K562 (cell line): ENCODE data around the gene ANGEL2. TPM values are rescaled to one million over a fixed set of nuclear protein-coding genes. Genes with fewer than 3 reads are reported as not detected.

Experiments used
- ATAC-seq: fragments of 200-7000 bp; cut with Tn5 transposase; 3 replicates; pipeline ENCODE4 v1.9.1; 2020; ENCODE audit warnings: moderate library complexity
- BruUV-seq: library from RNA; stranded (reverse); fragments of 400-500 nt; replicated peaks from 2 replicates; lab custom pipeline; 2021; lab: Mats Ljungman, UMichigan
- CTCF ChIA-PET: fragments of 300-600 bp; formaldehyde crosslinking; extraction: SDS; loops from one replicate; lab custom pipeline; 2021; ENCODE audit warnings: low intra/inter-chr PET ratio; lab: Yijun Ruan, JAX
- POLR2A ChIA-PET: fragments of 300-600, 350-650 bp; sonication (Branson Sonifier 250); formaldehyde crosslinking; extraction: SDS; loops from one replicate; lab custom pipeline; 2021; ENCODE audit warnings: antibody characterized with exemption, inconsistent platforms; lab: Yijun Ruan, JAX
- DNase-seq, 4 experiments: peaks; one replicate each; pipeline versions ENCODE4 v3.0.0 to v3.0.0-alpha.2; 2011 to 2018; ENCODE audit warnings: low spot score in 3 of 4, mixed read lengths in 3 of 4; ENCODE audit errors: extremely low read depth in 1 of 4
- FAIRE-seq: peaks from 2 replicates; lab custom pipeline; 2011; peaks lifted over from hg19 to GRCh38; lab: Jason Lieb, UNC
- H2AFZ ChIP-seq: 2 replicates; pipeline ENCODE4 v1.6.0; 2011; ENCODE audit warnings: low read depth, low read length, control low read depth, inconsistent platforms
- H3K27ac ChIP-seq: fragments of 200-600 bp; 3 replicates; pipeline ENCODE4 v1.8.0; 2011; ENCODE audit warnings: low read depth, mild to moderate bottlenecking, control low read depth, inconsistent platforms, low read length, moderate library complexity, mixed read lengths; ENCODE audit errors: extremely low read depth
- H3K27me3 ChIP-seq, 2 experiments: fragments of 300-600 bp in 1 of 2; 2 replicates in 1 of 2; 3 replicates in 1 of 2; pipeline versions ENCODE4 v1.6.0 to v1.8.0; 2011; ENCODE audit warnings: inconsistent platforms in 2 of 2, low read length in 2 of 2, mild to moderate bottlenecking in 1 of 2, mixed read lengths in 1 of 2, moderate library complexity in 1 of 2; ENCODE audit not compliant: control insufficient read depth in 2 of 2, insufficient read depth in 2 of 2
- H3K36me3 ChIP-seq: fragments of 300-600 bp; 3 replicates; pipeline ENCODE4 v1.8.0; 2011; ENCODE audit warnings: mild to moderate bottlenecking, low read length, inconsistent platforms; ENCODE audit not compliant: control insufficient read depth, insufficient read depth
- H3K4me1 ChIP-seq, 2 experiments: fragments of 200-600 bp in 1 of 2; replicated peaks in 1 of 2; 2 replicates in 1 of 2; 3 replicates in 1 of 2; pipeline versions ENCODE4 v1.5.1 to v1.8.0; 2011; ENCODE audit warnings: inconsistent platforms in 2 of 2, low read length in 2 of 2, mild to moderate bottlenecking in 1 of 2, mixed read lengths in 1 of 2, moderate library complexity in 1 of 2; ENCODE audit not compliant: control insufficient read depth in 2 of 2, insufficient read depth in 2 of 2
- H3K4me2 ChIP-seq: 2 replicates; pipeline ENCODE4 v1.6.1; 2011; ENCODE audit warnings: low read length, control low read depth, inconsistent platforms, mixed read lengths; ENCODE audit not compliant: insufficient read depth
- H3K4me3 ChIP-seq: fragments of 200-600 bp; sonication (generic), shearing (Covaris generic); 2 replicates; pipeline ENCODE4 v1.5.1; 2016; ENCODE audit warnings: control low read depth, inconsistent platforms
- H3K79me2 ChIP-seq: fragments of 200-600 bp; 3 replicates; pipeline ENCODE4 v1.8.0; 2011; ENCODE audit warnings: low read length, inconsistent platforms; ENCODE audit not compliant: control insufficient read depth, insufficient read depth
- H3K9ac ChIP-seq, 2 experiments: 2 replicates each; pipeline versions ENCODE4 v1.6.0 to v1.6.1; 2011; ENCODE audit warnings: low read depth in 2 of 2, low read length in 2 of 2, control low read depth in 1 of 2, inconsistent platforms in 1 of 2, mild to moderate bottlenecking in 1 of 2, mixed read lengths in 1 of 2; ENCODE audit not compliant: insufficient read depth in 1 of 2
- H3K9me1 ChIP-seq: one replicate; pipeline ENCODE4 v1.6.0; 2011; ENCODE audit warnings: inconsistent platforms, mild to moderate bottlenecking, low read length, moderate library complexity; ENCODE audit not compliant: control insufficient read depth, insufficient read depth
- H3K9me3 ChIP-seq: replicated peaks from 2 replicates; pipeline ENCODE4 v1.5.1; 2011; ENCODE audit warnings: low read depth, low read length, inconsistent platforms; ENCODE audit not compliant: control insufficient read depth, insufficient read depth
- H4K20me1 ChIP-seq: replicated peaks from 2 replicates; pipeline ENCODE4 v1.6.1; 2011; ENCODE audit warnings: low read length, inconsistent platforms, mixed read lengths; ENCODE audit not compliant: control insufficient read depth, insufficient read depth
- CREB1 ChIP-seq, 2 experiments: sonication (generic) in 1 of 2; formaldehyde crosslinking in 1 of 2; IDR thresholded peaks; 2 replicates each; pipeline versions ENCODE4 v1.6.1 to v1.8.0; 2012 to 2022; ENCODE audit warnings: inconsistent platforms in 1 of 2, mild to moderate bottlenecking in 1 of 2, missing genetic modification reagents in 1 of 2, moderate library complexity in 1 of 2
- CREM ChIP-seq: IDR thresholded peaks from 2 replicates; pipeline ENCODE4 v1.6.1; 2014; ENCODE audit warnings: antibody characterized with exemption, low read depth
- DACH1 ChIP-seq: fragments of 450-650 bp; IDR thresholded peaks from 2 replicates; pipeline ENCODE4 v1.6.1; 2018; ENCODE audit not compliant: partially characterized antibody
- DDX20 ChIP-seq: fragments of 450-650 bp; IDR thresholded peaks from 2 replicates; pipeline ENCODE4 v1.6.1; 2016; ENCODE audit warnings: missing genetic modification characterization, low read depth, mild to moderate bottlenecking, missing compliant biosample characterization, moderate library complexity
- ERF ChIP-seq: fragments of 450-650 bp; formaldehyde crosslinking; IDR thresholded peaks from 2 replicates; pipeline ENCODE4 v1.4.0; 2020; ENCODE audit warnings: mild to moderate bottlenecking, mixed read lengths
- GABPB2 ChIP-seq: fragments of 250-450 bp; sonication (Bioruptor Pico); conservative IDR thresholded peaks from 2 replicates; pipeline ENCODE4 v1.5.1; 2021; ENCODE audit warnings: mild to moderate bottlenecking
- HCFC1 ChIP-seq: IDR thresholded peaks from 2 replicates; pipeline ENCODE4 v1.6.1; 2012; ENCODE audit warnings: low read depth, low read length, improper control_type of control experiment
- HEY1 ChIP-seq: fragments of 250-450 bp; sonication (Bioruptor Pico); IDR thresholded peaks from 2 replicates; pipeline ENCODE4 v1.5.0; 2020; ENCODE audit warnings: mild to moderate bottlenecking, moderate library complexity, borderline replicate concordance
- MEIS2 ChIP-seq: fragments of 450-650 bp; IDR thresholded peaks from 2 replicates; pipeline ENCODE4 v1.6.1; 2014; ENCODE audit warnings: mild to moderate bottlenecking; ENCODE audit not compliant: partially characterized antibody
- POLR2B ChIP-seq: fragments of 450-650 bp; IDR thresholded peaks from 2 replicates; pipeline ENCODE4 v1.6.1; 2018; ENCODE audit warnings: low read depth; ENCODE audit not compliant: partially characterized antibody
- PRMT5 ChIP-seq: sonication (generic); formaldehyde crosslinking; IDR thresholded peaks from 2 replicates; pipeline ENCODE4 v1.5.0; 2020; ENCODE audit warnings: missing genetic modification reagents
- RB1 ChIP-seq: fragments of 450-650 bp; IDR thresholded peaks from 2 replicates; pipeline ENCODE4 v1.6.1; 2017; ENCODE audit warnings: low read depth, mild to moderate bottlenecking
- STAT5B ChIP-seq: fragments of 250-450 bp; sonication (Bioruptor Pico); IDR thresholded peaks from 2 replicates; pipeline ENCODE4 v1.8.0; 2021; ENCODE audit warnings: mild to moderate bottlenecking, inconsistent platforms
- TCF3 ChIP-seq: sonication (generic); formaldehyde crosslinking; IDR thresholded peaks from 2 replicates; pipeline ENCODE4 v1.4.0; 2020; ENCODE audit warnings: mild to moderate bottlenecking, missing genetic modification reagents
- ZNF507 ChIP-seq: conservative IDR thresholded peaks from 2 replicates; pipeline ENCODE4 v1.6.1; 2017; ENCODE audit warnings: missing genetic modification characterization, missing compliant biosample characterization
- ZNF586 ChIP-seq: fragments of 450-650 bp; formaldehyde crosslinking; conservative IDR thresholded peaks from 2 replicates; pipeline ENCODE4 v1.4.0; 2020; ENCODE audit warnings: mild to moderate bottlenecking, moderate library complexity
- ZNF717 ChIP-seq: fragments of 250-450 bp; sonication (Bioruptor Pico); IDR thresholded peaks from 2 replicates; pipeline ENCODE4 v1.5.0; 2021
- WGBS: fragments of 100-300 bp; shearing (Covaris generic); methylation state at CpG from one replicate; pipeline ENCODE4 v1.1.6; 2016; ENCODE audit warnings: low coverage, mixed read lengths; ENCODE audit not compliant: insufficient coverage; ENCODE audit errors: missing lambda C conversion rate; 5-methylcytosine and 5-hydroxymethylcytosine counted together
- in situ Hi-C: fragments of 300-500 bp; cut with MboI; formaldehyde crosslinking; loops from 4 replicates; pipeline ENCODE4 v1.15.0; 2018; ENCODE audit warnings: inconsistent platforms, mixed read lengths
- intact Hi-C: fragments of 100-400 bp; cut with micrococcal nuclease; formaldehyde crosslinking; loops from 2 replicates; pipeline ENCODE4 v1.14.2; 2022
- polyA plus RNA-seq, 8 experiments: library from polyadenylated mRNA; depleted of rRNA in 4 of 8; stranded (reverse) in 5 of 8; unstranded in 3 of 8; fragments of >200 nt; fragmentation: Nextera tagmentation in 2 of 8; fragmentation: Illumina TruSeq in 1 of 8; extraction: Ambion mirVana in 2 of 8; extraction: Trizol in 1 of 8; gene quantifications; 2 replicates each; pipeline versions ENCODE4 v1.2.1 to v1.2.3, GENCODE V29; 2011 to 2014; ENCODE audit warnings: inconsistent platforms in 1 of 8, missing spikeins in 1 of 8
- total RNA-seq, 7 experiments: library from RNA; depleted of rRNA in 6 of 7; stranded (reverse); fragments of >200 nt in 6 of 7; fragmentation: Illumina TruSeq in 2 of 7; extraction: Trizol in 2 of 7; gene quantifications; 2 replicates each; pipeline versions ENCODE4 v1.2.1 to v1.2.3, GENCODE V29; 2011 to 2021; ENCODE audit warnings: low replicate concordance in 1 of 7
- TF ChIP-seq, protein P1 (sequence below): sonication (generic); formaldehyde crosslinking; IDR thresholded peaks from 2 replicates; pipeline ENCODE4 v1.8.1; 2022; ENCODE audit warnings: missing genetic modification reagents
- TF ChIP-seq, protein P2 (sequence below): fragments of 250-450 bp; sonication (Bioruptor Pico); IDR thresholded peaks from 2 replicates; pipeline ENCODE4 v1.5.0; 2020; ENCODE audit warnings: mild to moderate bottlenecking

Gene ANGEL2
- total and polyA plus RNA-seq, 9 of the 15 experiments (the other 6 are each of a cell fraction or from before 2014, with no cell fraction given), result 6.8 to 34.6 (median 26.2) TPM

DNA sequence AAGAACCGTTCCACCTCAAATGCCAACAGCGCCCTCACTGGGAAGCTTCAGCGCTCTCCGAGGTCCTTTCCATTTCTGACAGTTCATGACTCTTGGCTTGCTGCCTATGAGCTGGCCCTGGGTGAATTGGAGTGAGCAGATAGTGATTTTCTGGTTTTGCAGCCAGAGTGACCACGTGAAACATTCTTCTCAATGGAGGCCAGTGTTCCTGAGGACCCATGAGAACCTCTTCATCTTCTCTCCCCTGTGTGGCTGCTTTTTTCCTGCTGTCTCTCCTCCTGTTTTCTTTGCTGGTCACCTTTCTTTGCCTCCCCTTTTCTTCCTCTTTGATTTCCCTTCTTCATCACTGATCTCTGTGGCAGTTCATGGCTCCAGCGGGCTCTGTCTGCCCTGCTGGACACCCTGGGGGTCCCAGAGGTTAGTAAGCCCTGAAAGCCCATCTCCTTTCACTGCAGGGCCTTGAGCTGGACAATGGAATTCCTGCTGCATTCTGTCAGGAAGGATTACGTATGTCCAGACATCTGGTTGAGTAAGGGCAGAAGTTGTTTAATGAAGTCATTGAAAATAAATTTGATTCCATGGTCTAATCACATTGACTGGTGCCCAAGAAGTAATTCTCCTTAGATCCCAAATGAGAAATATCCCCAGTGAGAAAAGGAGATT lies 35.4 kb downstream of the ANGEL2 start (continued):
- TF ChIP-seq ZNF586, result no peak

DNA sequence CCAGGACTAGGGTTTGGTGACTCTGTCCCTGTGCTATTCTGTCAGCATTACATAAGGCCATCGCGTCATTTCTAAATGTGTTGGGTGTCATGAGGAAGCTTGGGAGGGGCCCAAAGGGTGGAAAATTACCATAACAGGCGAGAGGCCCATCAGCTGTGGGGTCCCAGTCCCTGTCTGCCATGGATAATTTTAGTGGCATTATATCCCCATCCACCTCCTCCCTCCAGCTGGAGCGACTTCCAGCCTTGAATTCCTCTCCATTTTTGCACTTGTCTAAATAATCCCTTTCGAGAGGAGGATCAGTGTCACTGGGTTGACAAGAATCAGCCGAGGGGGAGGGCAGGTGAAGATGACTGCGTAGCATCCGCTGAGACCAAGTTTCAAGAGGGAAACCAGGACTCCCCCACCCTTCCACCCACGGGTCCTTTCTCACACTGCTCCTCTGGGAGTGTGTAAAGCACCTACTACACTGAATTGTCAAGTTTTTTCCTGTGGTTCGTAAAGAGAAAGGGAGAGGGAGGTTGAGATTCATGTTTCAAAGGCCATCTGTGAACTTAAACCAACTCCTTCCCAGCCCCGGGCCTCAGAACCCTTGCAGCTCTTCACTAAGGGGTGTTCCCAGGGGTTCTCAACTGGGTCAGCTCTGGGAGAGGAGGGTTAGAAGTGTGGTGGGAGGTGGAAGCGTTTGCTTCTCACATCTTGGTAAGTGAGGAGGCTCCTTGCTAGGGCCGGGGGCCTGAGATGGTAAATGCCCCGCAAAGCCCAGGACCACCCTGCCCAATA lies 36.1 kb downstream of the ANGEL2 start:
- DNase-seq, result no peak
- ChIA-PET CTCF (no interaction called here), POLR2A (interaction anchor here (0.7 to 1.3 kb wide), 6 partner anchors 9 to 33 kb away, joined by 3 to 4 read pairs (median 3); no protein-coding TSS in a partner anchor)
- Histone ChIP-seq H3K36me3 (no peaks in the 10 kb centered on the region), H3K27me3 (peaks cover 34 to 90% of the 10 kb centered on the region in 2 experiments; a peak in 4 of 5 replicates), H3K27ac (no peak overlapping the region), H3K9ac (no peak overlapping the region), H3K9me3 (no peaks in the 10 kb centered on the region), H3K9me1 (no peaks in the 10 kb centered on the region), H3K79me2 (no peaks in the 10 kb centered on the region), H2AFZ (no peak overlapping the region), H3K4me2 (no peak overlapping the region), H3K4me3 (no peak overlapping the region), H4K20me1 (peaks cover 6% of the 10 kb centered on the region; the same call in 1 of the 2 replicates), H3K4me1 (no peaks in the 10 kb centered on the region)
- peak; percentile 15 for ATAC-seq
- intact Hi-C loops (loop anchor here (5.0 kb wide), 1 partner anchor 312 kb away; no protein-coding TSS in a partner anchor), in situ Hi-C loops (loop anchor here (10.0 kb wide), 1 partner anchor 515 kb away; no protein-coding TSS in a partner anchor)
- no peak for FAIRE-seq
- no TSS peak for BruUV-seq
- WGBS, result 6% methylated on average over 14 of the region's 14 CpGs
- no peak for TF ChIP-seq ZNF507 (tag)
- no peak for TF ChIP-seq ZNF717
- TF ChIP-seq, protein P1, sequence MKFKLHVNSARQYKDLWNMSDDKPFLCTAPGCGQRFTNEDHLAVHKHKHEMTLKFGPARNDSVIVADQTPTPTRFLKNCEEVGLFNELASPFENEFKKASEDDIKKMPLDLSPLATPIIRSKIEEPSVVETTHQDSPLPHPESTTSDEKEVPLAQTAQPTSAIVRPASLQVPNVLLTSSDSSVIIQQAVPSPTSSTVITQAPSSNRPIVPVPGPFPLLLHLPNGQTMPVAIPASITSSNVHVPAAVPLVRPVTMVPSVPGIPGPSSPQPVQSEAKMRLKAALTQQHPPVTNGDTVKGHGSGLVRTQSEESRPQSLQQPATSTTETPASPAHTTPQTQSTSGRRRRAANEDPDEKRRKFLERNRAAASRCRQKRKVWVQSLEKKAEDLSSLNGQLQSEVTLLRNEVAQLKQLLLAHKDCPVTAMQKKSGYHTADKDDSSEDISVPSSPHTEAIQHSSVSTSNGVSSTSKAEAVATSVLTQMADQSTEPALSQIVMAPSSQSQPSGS (CRISPR knock-in tag), result no peak
- TF ChIP-seq DACH1, result no peak
- TF ChIP-seq DDX20 (tag), result no peak
- TF ChIP-seq ERF (CRISPR knock-in tag), result no peak
- TF ChIP-seq HEY1, result no peak
- TF ChIP-seq HCFC1, result no peak
- TF ChIP-seq RB1, result no peak
- no peak for TF ChIP-seq MEIS2
- no peak for TF ChIP-seq PRMT5
- no peak for TF ChIP-seq POLR2B
- no peak for TF ChIP-seq STAT5B (CRISPR knock-in tag)
- 0 out of 2 replicates have a peak, but pooled peaks have one; percentile 21 for TF ChIP-seq CREM
- TF ChIP-seq GABPB2 (CRISPR knock-in tag), result no peak
- TF ChIP-seq TCF3 (CRISPR knock-in tag), result no peak
- TF ChIP-seq CREB1 (IDR thresholded peaks at IDR 0.05), result 0 out of 2 replicates have a peak, but pooled peaks have one; percentile 48
- no peak for TF ChIP-seq CREB1 (CRISPR knock-in tag; IDR thresholded peaks at IDR 0.05)
- TF ChIP-seq, protein P2, sequence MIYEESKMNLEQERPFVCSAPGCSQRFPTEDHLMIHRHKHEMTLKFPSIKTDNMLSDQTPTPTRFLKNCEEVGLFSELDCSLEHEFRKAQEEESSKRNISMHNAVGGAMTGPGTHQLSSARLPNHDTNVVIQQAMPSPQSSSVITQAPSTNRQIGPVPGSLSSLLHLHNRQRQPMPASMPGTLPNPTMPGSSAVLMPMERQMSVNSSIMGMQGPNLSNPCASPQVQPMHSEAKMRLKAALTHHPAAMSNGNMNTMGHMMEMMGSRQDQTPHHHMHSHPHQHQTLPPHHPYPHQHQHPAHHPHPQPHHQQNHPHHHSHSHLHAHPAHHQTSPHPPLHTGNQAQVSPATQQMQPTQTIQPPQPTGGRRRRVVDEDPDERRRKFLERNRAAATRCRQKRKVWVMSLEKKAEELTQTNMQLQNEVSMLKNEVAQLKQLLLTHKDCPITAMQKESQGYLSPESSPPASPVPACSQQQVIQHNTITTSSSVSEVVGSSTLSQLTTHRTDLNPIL (CRISPR knock-in tag), result no peak
